ENCODE measurements around the gene CMTM7.

The CMTM7 gene

GRCh38 chr3:32483772-32484171 lies 92.1 kb downstream of the CMTM7 start:
- no peak overlapping the region for H3K4me3 Mint-ChIP-seq
- H3K4me1 Mint-ChIP-seq = peaks cover 28% of the 10 kb centered on the region
- peaks cover 65% of the 10 kb centered on the region for H3K36me3 Mint-ChIP-seq (ENCODE audit: low read depth)
- no peaks in the 10 kb centered on the region for H3K9me3 Mint-ChIP-seq
- no peaks in the 10 kb centered on the region for H3K27me3 Mint-ChIP-seq
- no peak overlapping the region for H3K27ac Mint-ChIP-seq
- ATAC-seq (no peak), DNase-seq (no peak)

GRCh38 chr3:32484436-32484835 lies 92.8 kb downstream of the CMTM7 start:
- no peaks in the 10 kb centered on the region for H3K27me3 Mint-ChIP-seq
- H3K36me3 Mint-ChIP-seq (ENCODE audit: low read depth) = peaks cover 64% of the 10 kb centered on the region
- no peaks in the 10 kb centered on the region for H3K9me3 Mint-ChIP-seq
- no peak overlapping the region for H3K4me3 Mint-ChIP-seq
- no peak for ATAC-seq
- H3K4me1 Mint-ChIP-seq = peaks cover 28% of the 10 kb centered on the region
- no peak for DNase-seq
- H3K27ac Mint-ChIP-seq = peak overlapping the region; percentile 20

GRCh38 chr3:32487781-32488473 lies 96.3 kb downstream of the CMTM7 start:
- no peak for DNase-seq
- no peaks in the 10 kb centered on the region for H3K9me3 Mint-ChIP-seq
- H3K4me3 Mint-ChIP-seq = no peak overlapping the region
- H3K27ac Mint-ChIP-seq = no peak overlapping the region
- no peak for ATAC-seq
- H3K4me1 Mint-ChIP-seq = peaks cover 14% of the 10 kb centered on the region
- H3K36me3 Mint-ChIP-seq (ENCODE audit: low read depth) = peaks cover 45% of the 10 kb centered on the region
- no peaks in the 10 kb centered on the region for H3K27me3 Mint-ChIP-seq

GRCh38 chr3:32488474-32489008 lies 96.9 kb downstream of the CMTM7 start:
- Mint-ChIP-seq H3K9me3 (no peaks in the 10 kb centered on the region), H3K27me3 (no peaks in the 10 kb centered on the region), H3K4me1 (peaks cover 14% of the 10 kb centered on the region), H3K36me3 (ENCODE audit: low read depth) (peaks cover 42% of the 10 kb centered on the region), H3K4me3 (no peak overlapping the region), H3K27ac (no peak overlapping the region)
- no peak for DNase-seq
- no peak for ATAC-seq

- Mint-ChIP-seq H3K4me1 (peaks cover 18% of the 10 kb centered on the region), H3K27me3 (no peaks in the 10 kb centered on the region), H3K36me3 (ENCODE audit: low read depth) (peaks cover 18% of the 10 kb centered on the region), H3K9me3 (no peaks in the 10 kb centered on the region), H3K4me3 (no peak overlapping the region), H3K27ac (no peak overlapping the region)
- no peak for ATAC-seq
- no peak for DNase-seq
These were observed 101.2 kb downstream of the CMTM7 start for GRCh38 chr3:32492684-32493436.

GRCh38 chr3:32493437-32494414 lies 102.1 kb downstream of the CMTM7 start:
- no peak overlapping the region for H3K27ac Mint-ChIP-seq
- H3K4me1 Mint-ChIP-seq = peaks cover 24% of the 10 kb centered on the region
- ATAC-seq (peak; percentile 63), DNase-seq (no peak)
- no peaks in the 10 kb centered on the region for H3K27me3 Mint-ChIP-seq
- H3K4me3 Mint-ChIP-seq = no peak overlapping the region
- no peaks in the 10 kb centered on the region for H3K9me3 Mint-ChIP-seq
- H3K36me3 Mint-ChIP-seq (ENCODE audit: low read depth) = peaks cover 10% of the 10 kb centered on the region

- no peak for DNase-seq
- H3K27ac Mint-ChIP-seq = peak overlapping the region; percentile 56
- H3K9me3 Mint-ChIP-seq = no peaks in the 10 kb centered on the region
- no peak for ATAC-seq
- no peak overlapping the region for H3K4me3 Mint-ChIP-seq
- peaks cover 31% of the 10 kb centered on the region for H3K4me1 Mint-ChIP-seq
- no peaks in the 10 kb centered on the region for H3K27me3 Mint-ChIP-seq
- peaks cover 9% of the 10 kb centered on the region for H3K36me3 Mint-ChIP-seq (ENCODE audit: low read depth)
These were observed 103.4 kb downstream of the CMTM7 start for GRCh38 chr3:32495085-32495484.

- H3K4me1 Mint-ChIP-seq = peaks cover 36% of the 10 kb centered on the region
- no peak overlapping the region for H3K4me3 Mint-ChIP-seq
- DNase-seq (no peak), ATAC-seq (no peak)
- no peaks in the 10 kb centered on the region for H3K27me3 Mint-ChIP-seq
- no peaks in the 10 kb centered on the region for H3K9me3 Mint-ChIP-seq
- H3K27ac Mint-ChIP-seq = peak overlapping the region; percentile 56
- peaks cover 9% of the 10 kb centered on the region for H3K36me3 Mint-ChIP-seq (ENCODE audit: low read depth)
These were observed 104.0 kb downstream of the CMTM7 start for GRCh38 chr3:32495609-32496008.

- Mint-ChIP-seq H3K4me1 (peaks cover 55% of the 10 kb centered on the region), H3K36me3 (ENCODE audit: low read depth) (peaks cover 9% of the 10 kb centered on the region), H3K9me3 (no peaks in the 10 kb centered on the region), H3K27me3 (no peaks in the 10 kb centered on the region), H3K4me3 (no peak overlapping the region), H3K27ac (peak overlapping the region; percentile 36)
- ATAC-seq (no peak), DNase-seq (no peak)
These were observed 106.6 kb downstream of the CMTM7 start for GRCh38 chr3:32498252-32498651.

- H3K36me3 Mint-ChIP-seq (ENCODE audit: low read depth) = peaks cover 9% of the 10 kb centered on the region
- H3K4me1 Mint-ChIP-seq = peaks cover 56% of the 10 kb centered on the region
- no peak overlapping the region for H3K4me3 Mint-ChIP-seq
- H3K27me3 Mint-ChIP-seq = no peaks in the 10 kb centered on the region
- DNase-seq (no peak), ATAC-seq (no peak)
- no peak overlapping the region for H3K27ac Mint-ChIP-seq
- H3K9me3 Mint-ChIP-seq = no peaks in the 10 kb centered on the region
These were observed 107.3 kb downstream of the CMTM7 start for GRCh38 chr3:32498992-32499391.

GRCh38 chr3:32499585-32499984 lies 107.9 kb downstream of the CMTM7 start:
- Mint-ChIP-seq H3K27ac (no peak overlapping the region), H3K4me3 (no peak overlapping the region), H3K36me3 (ENCODE audit: low read depth) (peaks cover 9% of the 10 kb centered on the region), H3K9me3 (no peaks in the 10 kb centered on the region), H3K4me1 (peaks cover 56% of the 10 kb centered on the region), H3K27me3 (no peaks in the 10 kb centered on the region)
- ATAC-seq (no peak), DNase-seq (no peak)

- H3K4me1 Mint-ChIP-seq = peaks cover 56% of the 10 kb centered on the region
- no peaks in the 10 kb centered on the region for H3K27me3 Mint-ChIP-seq
- peaks cover 9% of the 10 kb centered on the region for H3K36me3 Mint-ChIP-seq (ENCODE audit: low read depth)
- ATAC-seq (no peak), DNase-seq (no peak)
- H3K4me3 Mint-ChIP-seq = peak overlapping the region; percentile 33
- H3K9me3 Mint-ChIP-seq = no peaks in the 10 kb centered on the region
- no peak overlapping the region for H3K27ac Mint-ChIP-seq
These were observed 108.6 kb downstream of the CMTM7 start for GRCh38 chr3:32500231-32500630.

GRCh38 chr3:32500880-32501782 lies 109.5 kb downstream of the CMTM7 start:
- Mint-ChIP-seq H3K4me3 (peak overlapping the region; percentile 99), H3K27me3 (no peaks in the 10 kb centered on the region), H3K4me1 (peaks cover 49% of the 10 kb centered on the region), H3K9me3 (no peaks in the 10 kb centered on the region), H3K27ac (peak overlapping the region; percentile 85), H3K36me3 (ENCODE audit: low read depth) (peaks cover 7% of the 10 kb centered on the region)
- ATAC-seq = no peak
- DNase-seq = no peak

Measured in activated naive CD8-positive, alpha-beta T cell treated with anti-CD3 and anti-CD28 coated beads, Interleukin-2, amount 50 U/mL, for 24 hours (primary cell).